ENCODE results near the gene SEC61B.

DNA sequence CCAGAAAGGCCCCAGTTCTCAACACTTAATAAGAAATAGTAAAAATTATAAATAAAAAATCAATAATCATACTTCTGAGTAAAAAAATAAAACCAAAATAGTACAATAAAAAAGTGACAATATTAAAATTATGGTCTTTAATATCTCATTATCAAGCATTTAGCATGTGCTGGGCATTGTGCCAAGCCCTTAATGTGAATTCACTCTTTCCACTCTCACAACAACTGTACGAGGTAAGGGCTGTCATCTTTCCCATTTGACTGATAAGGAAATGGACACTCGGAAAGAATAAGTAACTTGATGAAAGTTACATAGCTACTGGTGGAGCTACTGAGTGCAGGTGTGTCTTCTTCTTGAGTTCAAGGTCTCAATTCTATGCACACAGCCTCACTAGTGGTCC, 43.6 kb downstream of the SEC61B start:
- TF ChIP-seq CTCF (IDR thresholded peaks at IDR 0.05 in 2 of 3, conservative IDR thresholded peaks at IDR 0.05 in 1 of 3; ENCODE audit: control insufficient read depth in 2 of 3, extremely low read depth in 1 of 3, insufficient read depth in 1 of 3, low read depth in 3 of 3, low read length in 3 of 3) (no peak), SUZ12 (IDR thresholded peaks at IDR 0.05; ENCODE audit: unreplicated experiment) (no peak), CREM (IDR thresholded peaks at IDR 0.05; ENCODE audit: low read depth) (no peak), POLR2AphosphoS5 (IDR thresholded peaks at IDR 0.05; ENCODE audit: low read length) (no peak), NBN (IDR thresholded peaks at IDR 0.05) (no peak), RAD21 (IDR thresholded peaks at IDR 0.05; ENCODE audit: insufficient read depth, low read depth, low read length) (no peak), JUNB (IDR thresholded peaks at IDR 0.05) (no peak), POLR2A (IDR thresholded peaks at IDR 0.05; ENCODE audit: low read depth, low read length) (no peak), KDM1A (IDR thresholded peaks at IDR 0.05; ENCODE audit: borderline replicate concordance) (no peak), NFYB (IDR thresholded peaks at IDR 0.05; ENCODE audit: insufficient read depth, low read depth, low read length) (no peak), MYC (IDR thresholded peaks at IDR 0.05; ENCODE audit: insufficient read depth, insufficient read length, insufficient replicate concordance, low read length, severe bottlenecking) (no peak)
- TF ChIP-seq, protein P1, sequence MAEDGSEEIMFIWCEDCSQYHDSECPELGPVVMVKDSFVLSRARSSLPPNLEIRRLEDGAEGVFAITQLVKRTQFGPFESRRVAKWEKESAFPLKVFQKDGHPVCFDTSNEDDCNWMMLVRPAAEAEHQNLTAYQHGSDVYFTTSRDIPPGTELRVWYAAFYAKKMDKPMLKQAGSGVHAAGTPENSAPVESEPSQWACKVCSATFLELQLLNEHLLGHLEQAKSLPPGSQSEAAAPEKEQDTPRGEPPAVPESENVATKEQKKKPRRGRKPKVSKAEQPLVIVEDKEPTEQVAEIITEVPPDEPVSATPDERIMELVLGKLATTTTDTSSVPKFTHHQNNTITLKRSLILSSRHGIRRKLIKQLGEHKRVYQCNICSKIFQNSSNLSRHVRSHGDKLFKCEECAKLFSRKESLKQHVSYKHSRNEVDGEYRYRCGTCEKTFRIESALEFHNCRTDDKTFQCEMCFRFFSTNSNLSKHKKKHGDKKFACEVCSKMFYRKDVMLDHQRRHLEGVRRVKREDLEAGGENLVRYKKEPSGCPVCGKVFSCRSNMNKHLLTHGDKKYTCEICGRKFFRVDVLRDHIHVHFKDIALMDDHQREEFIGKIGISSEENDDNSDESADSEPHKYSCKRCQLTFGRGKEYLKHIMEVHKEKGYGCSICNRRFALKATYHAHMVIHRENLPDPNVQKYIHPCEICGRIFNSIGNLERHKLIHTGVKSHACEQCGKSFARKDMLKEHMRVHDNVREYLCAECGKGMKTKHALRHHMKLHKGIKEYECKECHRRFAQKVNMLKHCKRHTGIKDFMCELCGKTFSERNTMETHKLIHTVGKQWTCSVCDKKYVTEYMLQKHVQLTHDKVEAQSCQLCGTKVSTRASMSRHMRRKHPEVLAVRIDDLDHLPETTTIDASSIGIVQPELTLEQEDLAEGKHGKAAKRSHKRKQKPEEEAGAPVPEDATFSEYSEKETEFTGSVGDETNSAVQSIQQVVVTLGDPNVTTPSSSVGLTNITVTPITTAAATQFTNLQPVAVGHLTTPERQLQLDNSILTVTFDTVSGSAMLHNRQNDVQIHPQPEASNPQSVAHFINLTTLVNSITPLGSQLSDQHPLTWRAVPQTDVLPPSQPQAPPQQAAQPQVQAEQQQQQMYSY (CRISPR knock-in tag; IDR thresholded peaks at IDR 0.05), result no peak

Measured in GM12878 (cell line).